Measurements from ENCODE around the gene BET1.

Gene BET1

DNA sequence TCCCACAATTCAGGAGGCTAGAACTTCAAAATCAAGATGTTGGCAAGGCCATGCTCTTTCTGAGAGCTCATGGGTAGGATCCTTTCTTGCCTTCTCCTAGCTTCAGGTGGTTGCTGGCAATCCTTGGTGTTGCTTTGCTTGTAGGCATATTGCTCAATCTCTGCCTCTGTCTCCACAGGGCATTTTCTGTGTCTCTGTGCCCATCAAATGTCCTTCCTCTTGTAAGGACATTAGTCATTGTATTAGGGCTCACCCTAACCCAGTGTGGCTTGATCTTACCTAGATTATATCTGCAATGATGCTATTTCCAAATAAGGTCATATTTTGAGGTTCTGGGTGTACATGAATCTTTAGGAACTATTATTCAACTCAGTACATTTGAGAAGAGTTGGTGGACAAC, 20.1 kb downstream of the BET1 start:
- H3K4me3 ChIP-seq (ENCODE audit: low read depth, low read length): no peak overlapping the region
- TF ChIP-seq POLR2A (IDR thresholded peaks at IDR 0.05; ENCODE audit: extremely low read depth, insufficient read length) (no peak), MYC (IDR thresholded peaks at IDR 0.05; ENCODE audit: low read depth, low read length) (no peak)
- TF ChIP-seq, protein P1, sequence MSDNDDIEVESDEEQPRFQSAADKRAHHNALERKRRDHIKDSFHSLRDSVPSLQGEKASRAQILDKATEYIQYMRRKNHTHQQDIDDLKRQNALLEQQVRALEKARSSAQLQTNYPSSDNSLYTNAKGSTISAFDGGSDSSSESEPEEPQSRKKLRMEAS (IDR thresholded peaks at IDR 0.05; ENCODE audit: low read depth, low read length): no peak
- TF ChIP-seq, protein P2, sequence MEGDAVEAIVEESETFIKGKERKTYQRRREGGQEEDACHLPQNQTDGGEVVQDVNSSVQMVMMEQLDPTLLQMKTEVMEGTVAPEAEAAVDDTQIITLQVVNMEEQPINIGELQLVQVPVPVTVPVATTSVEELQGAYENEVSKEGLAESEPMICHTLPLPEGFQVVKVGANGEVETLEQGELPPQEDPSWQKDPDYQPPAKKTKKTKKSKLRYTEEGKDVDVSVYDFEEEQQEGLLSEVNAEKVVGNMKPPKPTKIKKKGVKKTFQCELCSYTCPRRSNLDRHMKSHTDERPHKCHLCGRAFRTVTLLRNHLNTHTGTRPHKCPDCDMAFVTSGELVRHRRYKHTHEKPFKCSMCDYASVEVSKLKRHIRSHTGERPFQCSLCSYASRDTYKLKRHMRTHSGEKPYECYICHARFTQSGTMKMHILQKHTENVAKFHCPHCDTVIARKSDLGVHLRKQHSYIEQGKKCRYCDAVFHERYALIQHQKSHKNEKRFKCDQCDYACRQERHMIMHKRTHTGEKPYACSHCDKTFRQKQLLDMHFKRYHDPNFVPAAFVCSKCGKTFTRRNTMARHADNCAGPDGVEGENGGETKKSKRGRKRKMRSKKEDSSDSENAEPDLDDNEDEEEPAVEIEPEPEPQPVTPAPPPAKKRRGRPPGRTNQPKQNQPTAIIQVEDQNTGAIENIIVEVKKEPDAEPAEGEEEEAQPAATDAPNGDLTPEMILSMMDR (IDR thresholded peaks at IDR 0.05; ENCODE audit: low read depth, low read length): no peak
- DNase-seq (ENCODE audit: low read depth): no peak

- DNase-seq (ENCODE audit: low read depth): no peak
- H3K4me3 ChIP-seq (ENCODE audit: low read depth, low read length): no peak overlapping the region
- TF ChIP-seq, protein P2 (IDR thresholded peaks at IDR 0.05; ENCODE audit: low read depth, low read length): no peak
- TF ChIP-seq, protein P1 (IDR thresholded peaks at IDR 0.05; ENCODE audit: low read depth, low read length): no peak
- TF ChIP-seq MYC (IDR thresholded peaks at IDR 0.05; ENCODE audit: low read depth, low read length) (no peak), POLR2A (IDR thresholded peaks at IDR 0.05; ENCODE audit: extremely low read depth, insufficient read length) (no peak)
Measured at GRCh38 chr7:93981480-93981874, 22.7 kb downstream of the BET1 start.

- no peak overlapping the region for H3K4me3 ChIP-seq (ENCODE audit: low read depth, low read length)
- DNase-seq (ENCODE audit: low read depth): no peak
- TF ChIP-seq POLR2A (IDR thresholded peaks at IDR 0.05; ENCODE audit: extremely low read depth, insufficient read length): no peak
- TF ChIP-seq, protein P1 (IDR thresholded peaks at IDR 0.05; ENCODE audit: low read depth, low read length): no peak
- no peak for TF ChIP-seq MYC (IDR thresholded peaks at IDR 0.05; ENCODE audit: low read depth, low read length)
- TF ChIP-seq, protein P2 (IDR thresholded peaks at IDR 0.05; ENCODE audit: low read depth, low read length): no peak
Measured at GRCh38 chr7:93980744-93981479, 23.2 kb downstream of the BET1 start.

GRCh38 chr7:93977211-93977950, 26.8 kb downstream of the BET1 start:
- TF ChIP-seq, protein P2 (IDR thresholded peaks at IDR 0.05; ENCODE audit: low read depth, low read length): no peak
- TF ChIP-seq POLR2A (IDR thresholded peaks at IDR 0.05; ENCODE audit: extremely low read depth, insufficient read length) (no peak), MYC (IDR thresholded peaks at IDR 0.05; ENCODE audit: low read depth, low read length) (no peak)
- TF ChIP-seq, protein P1 (IDR thresholded peaks at IDR 0.05; ENCODE audit: low read depth, low read length): no peak
- no peak for DNase-seq (ENCODE audit: low read depth)

GRCh38 chr7:93973134-93973533, 31.0 kb downstream of the BET1 start:
- no peak overlapping the region for H3K4me3 ChIP-seq (ENCODE audit: low read depth, low read length)
- TF ChIP-seq, protein P2 (IDR thresholded peaks at IDR 0.05; ENCODE audit: low read depth, low read length): no peak
- TF ChIP-seq MYC (IDR thresholded peaks at IDR 0.05; ENCODE audit: low read depth, low read length) (no peak), POLR2A (IDR thresholded peaks at IDR 0.05; ENCODE audit: extremely low read depth, insufficient read length) (no peak)
- TF ChIP-seq, protein P1 (IDR thresholded peaks at IDR 0.05; ENCODE audit: low read depth, low read length): no peak
- DNase-seq (ENCODE audit: low read depth): no peak

More at GRCh38 chr7:93977211-93977950, 26.8 kb downstream of the BET1 start:
- no peak overlapping the region for H3K4me3 ChIP-seq (ENCODE audit: low read depth, low read length)
